ENCODE results near the gene ARRDC3. TPM values are rescaled to one million over a fixed set of nuclear protein-coding genes. Genes with fewer than 3 reads are reported as not detected.

ARRDC3 gene
- total RNA-seq, 2 donors from 2014 or later: 30.5 to 60.7 TPM

DNA sequence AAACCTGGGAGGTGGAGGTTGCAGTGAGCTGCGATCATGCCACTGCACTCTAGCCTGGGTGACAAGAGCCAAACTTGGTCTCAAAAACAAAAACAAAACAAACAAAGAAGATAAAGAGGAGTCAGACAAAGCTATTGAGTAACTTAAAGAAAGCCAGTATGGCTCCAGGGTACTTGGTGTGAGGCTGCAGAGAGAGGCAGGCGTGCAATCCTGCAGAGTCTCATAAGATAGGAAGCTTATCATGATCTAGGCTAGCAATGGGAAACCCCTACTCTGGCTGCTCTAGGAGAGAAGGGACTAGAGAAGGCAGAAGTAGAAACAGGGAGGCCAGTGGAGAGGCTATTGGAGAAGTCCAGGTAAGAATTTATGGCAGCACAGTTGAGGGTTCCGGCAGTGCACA, 42.0 kb downstream of the ARRDC3 start:
- no peak overlapping the region for H3K27ac ChIP-seq (ENCODE audit: low read depth, low read length)
- no peak overlapping the region for H3K4me3 ChIP-seq (ENCODE audit: low read length)
- Mint-ChIP-seq H3K36me3 (ENCODE audit: low read depth) (no peaks in the 10 kb centered on the region), H3K4me1 (peaks cover 5% of the 10 kb centered on the region), H3K4me3 (no peak overlapping the region), H3K9me3 (peaks cover 20% of the 10 kb centered on the region), H3K27ac (no peak overlapping the region), H3K27me3 (ENCODE audit: insufficient read depth) (no peaks in the 10 kb centered on the region)
- WGBS, 2 experiments (ENCODE audit: insufficient coverage in 1 of 2, insufficient read length in 1 of 2): 60 to 83% methylated on average over 1 to 3 of the region's 3 CpGs
- no peaks in the 10 kb centered on the region for H3K27me3 ChIP-seq (ENCODE audit: control insufficient read depth, insufficient read depth, low read length, poor library complexity, severe bottlenecking)
- H3K9ac ChIP-seq (ENCODE audit: extremely low read depth, low read length, poor library complexity, severe bottlenecking): no peak overlapping the region
- H3K36me3 ChIP-seq (ENCODE audit: control insufficient read depth, insufficient read depth, low read length): no peaks in the 10 kb centered on the region
- TF ChIP-seq, protein P1, sequence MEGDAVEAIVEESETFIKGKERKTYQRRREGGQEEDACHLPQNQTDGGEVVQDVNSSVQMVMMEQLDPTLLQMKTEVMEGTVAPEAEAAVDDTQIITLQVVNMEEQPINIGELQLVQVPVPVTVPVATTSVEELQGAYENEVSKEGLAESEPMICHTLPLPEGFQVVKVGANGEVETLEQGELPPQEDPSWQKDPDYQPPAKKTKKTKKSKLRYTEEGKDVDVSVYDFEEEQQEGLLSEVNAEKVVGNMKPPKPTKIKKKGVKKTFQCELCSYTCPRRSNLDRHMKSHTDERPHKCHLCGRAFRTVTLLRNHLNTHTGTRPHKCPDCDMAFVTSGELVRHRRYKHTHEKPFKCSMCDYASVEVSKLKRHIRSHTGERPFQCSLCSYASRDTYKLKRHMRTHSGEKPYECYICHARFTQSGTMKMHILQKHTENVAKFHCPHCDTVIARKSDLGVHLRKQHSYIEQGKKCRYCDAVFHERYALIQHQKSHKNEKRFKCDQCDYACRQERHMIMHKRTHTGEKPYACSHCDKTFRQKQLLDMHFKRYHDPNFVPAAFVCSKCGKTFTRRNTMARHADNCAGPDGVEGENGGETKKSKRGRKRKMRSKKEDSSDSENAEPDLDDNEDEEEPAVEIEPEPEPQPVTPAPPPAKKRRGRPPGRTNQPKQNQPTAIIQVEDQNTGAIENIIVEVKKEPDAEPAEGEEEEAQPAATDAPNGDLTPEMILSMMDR (conservative IDR thresholded peaks at IDR 0.05): no peak
- DNase-seq: no peak
- H3K4me1 ChIP-seq (ENCODE audit: control insufficient read depth, insufficient read depth, low read length): no peaks in the 10 kb centered on the region
- peaks cover 11% of the 10 kb centered on the region for H3K9me3 ChIP-seq (ENCODE audit: control insufficient read depth, low read length)

- Histone ChIP-seq H3K9ac (ENCODE audit: extremely low read depth, low read length, poor library complexity, severe bottlenecking) (no peak overlapping the region), H3K9me3 (ENCODE audit: control insufficient read depth, low read length) (peaks cover 11% of the 10 kb centered on the region), H3K27me3 (ENCODE audit: control insufficient read depth, insufficient read depth, low read length, poor library complexity, severe bottlenecking) (no peaks in the 10 kb centered on the region), H3K4me1 (ENCODE audit: control insufficient read depth, insufficient read depth, low read length) (no peaks in the 10 kb centered on the region), H3K36me3 (ENCODE audit: control insufficient read depth, insufficient read depth, low read length) (no peaks in the 10 kb centered on the region), H3K4me3 (ENCODE audit: low read length) (no peak overlapping the region), H3K27ac (ENCODE audit: low read depth, low read length) (no peak overlapping the region)
- no CpG with 5 or more reads among the region's 3 CpGs for WGBS, 2 experiments (ENCODE audit: insufficient coverage in 1 of 2, insufficient read length in 1 of 2)
- no peak for DNase-seq
- H3K27me3 Mint-ChIP-seq (ENCODE audit: insufficient read depth): no peaks in the 10 kb centered on the region
- H3K4me1 Mint-ChIP-seq: peaks cover 5% of the 10 kb centered on the region
- no peaks in the 10 kb centered on the region for H3K36me3 Mint-ChIP-seq (ENCODE audit: low read depth)
- peaks cover 20% of the 10 kb centered on the region for H3K9me3 Mint-ChIP-seq
- no peak overlapping the region for H3K4me3 Mint-ChIP-seq
- no peak overlapping the region for H3K27ac Mint-ChIP-seq
- TF ChIP-seq, protein P1 (conservative IDR thresholded peaks at IDR 0.05): no peak
These were observed 42.6 kb downstream of the ARRDC3 start for GRCh38 chr5:91340532-91340931.

DNA sequence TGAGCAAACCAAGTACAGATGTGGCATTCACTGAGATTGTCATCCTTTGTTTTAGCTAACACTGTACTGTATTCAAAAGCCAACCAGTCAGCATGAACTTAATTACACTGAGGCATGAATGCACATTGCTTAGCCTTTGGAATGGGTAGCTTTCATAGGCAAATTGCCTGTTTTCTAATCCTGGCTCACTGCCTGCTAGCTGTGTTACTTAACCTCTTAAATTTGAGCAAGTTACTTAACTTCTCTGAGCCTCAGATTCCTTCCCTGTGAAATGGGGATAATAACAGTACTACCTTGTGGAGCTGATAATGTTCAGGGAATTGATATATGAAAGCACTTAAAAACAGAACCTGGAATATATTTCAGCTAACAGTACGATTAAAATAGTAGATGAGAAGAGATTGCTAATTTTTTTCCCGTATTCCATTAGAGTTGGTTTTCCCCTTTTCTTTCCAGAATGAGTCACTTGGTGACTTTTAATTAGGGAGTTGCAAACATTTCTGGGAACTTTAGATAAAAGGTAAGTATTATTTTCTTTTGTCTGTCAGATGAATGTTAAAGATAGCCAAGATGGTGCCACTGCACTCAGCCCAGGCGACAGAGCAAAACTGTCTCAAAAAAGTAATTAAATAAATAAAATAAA, 43.9 kb downstream of the ARRDC3 start:
- TF ChIP-seq, protein P1 (conservative IDR thresholded peaks at IDR 0.05): no peak
- Mint-ChIP-seq H3K36me3 (ENCODE audit: low read depth) (no peaks in the 10 kb centered on the region), H3K27me3 (ENCODE audit: insufficient read depth) (no peaks in the 10 kb centered on the region), H3K27ac (no peak overlapping the region), H3K4me1 (peaks cover 5% of the 10 kb centered on the region), H3K4me3 (no peak overlapping the region), H3K9me3 (peaks cover 17% of the 10 kb centered on the region)
- no peak overlapping the region for H3K9ac ChIP-seq (ENCODE audit: extremely low read depth, low read length, poor library complexity, severe bottlenecking)
- no peaks in the 10 kb centered on the region for H3K4me1 ChIP-seq (ENCODE audit: control insufficient read depth, insufficient read depth, low read length)
- H3K27me3 ChIP-seq (ENCODE audit: control insufficient read depth, insufficient read depth, low read length, poor library complexity, severe bottlenecking): no peaks in the 10 kb centered on the region
- no peaks in the 10 kb centered on the region for H3K36me3 ChIP-seq (ENCODE audit: control insufficient read depth, insufficient read depth, low read length)
- WGBS, 2 experiments (ENCODE audit: insufficient coverage in 1 of 2, insufficient read length in 1 of 2): 79 to 80% methylated on average over 2 of the region's 3 CpGs
- no peak overlapping the region for H3K27ac ChIP-seq (ENCODE audit: low read depth, low read length)
- peaks cover 11% of the 10 kb centered on the region for H3K9me3 ChIP-seq (ENCODE audit: control insufficient read depth, low read length)
- no peak overlapping the region for H3K4me3 ChIP-seq (ENCODE audit: low read length)
- no peak for DNase-seq

Measured in endodermal cell (in vitro differentiated cells).